ENCODE data around the gene LSM10.
A peak's percentile ranks its signal among the peaks of the same experiment; 100 is the strongest.

The LSM10 gene

DNA sequence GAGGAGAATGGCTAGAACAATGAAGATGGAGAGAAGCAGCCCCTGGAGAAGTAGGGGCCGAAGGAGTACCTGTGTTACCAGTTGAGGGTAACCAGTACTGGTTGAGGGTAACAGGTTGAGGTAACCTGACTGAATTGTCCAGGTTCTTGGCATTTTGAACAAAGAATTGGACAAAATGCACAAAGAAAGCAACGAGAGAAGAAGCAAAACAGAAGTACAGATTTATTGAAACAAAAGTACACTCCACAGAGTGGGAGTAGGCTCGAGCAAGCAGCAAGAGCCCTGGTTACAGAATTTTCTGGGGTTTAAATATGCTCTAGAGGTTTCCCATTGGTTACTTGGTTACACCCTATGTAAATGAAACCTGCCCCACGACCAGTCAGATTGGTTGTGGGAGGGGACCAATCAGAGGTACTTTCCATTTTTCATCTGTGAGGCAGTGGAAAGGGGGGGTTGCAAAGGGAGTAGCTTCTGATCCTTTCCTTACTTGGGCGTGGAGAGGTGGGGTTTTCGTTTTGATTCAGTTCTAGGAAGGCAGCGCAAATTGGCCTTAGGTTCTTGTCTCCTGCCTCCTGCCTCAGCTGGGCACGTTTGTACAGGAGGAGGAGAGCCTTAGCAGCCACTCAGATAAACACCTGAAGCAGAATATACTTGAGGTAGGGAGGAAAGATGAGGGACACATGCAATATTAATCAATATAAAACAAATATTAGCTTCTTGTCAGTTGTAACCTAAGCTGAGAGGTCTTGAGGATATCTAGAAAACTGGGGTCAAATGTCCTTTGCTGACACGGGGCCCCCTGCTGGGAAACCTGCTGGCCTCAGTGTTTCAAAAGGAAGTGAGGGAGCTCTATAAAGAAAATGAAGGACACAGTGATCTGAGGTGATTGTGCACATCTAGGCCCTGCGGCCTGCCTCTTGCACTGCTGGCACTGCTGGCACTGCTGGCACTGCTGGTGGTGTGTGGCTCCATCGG is 14.3 kb upstream of the LSM10 start:
- DNase-seq (ENCODE audit: extremely low spot score, insufficient read length, low read depth) (no peak), FAIRE-seq (no peak)

DNA sequence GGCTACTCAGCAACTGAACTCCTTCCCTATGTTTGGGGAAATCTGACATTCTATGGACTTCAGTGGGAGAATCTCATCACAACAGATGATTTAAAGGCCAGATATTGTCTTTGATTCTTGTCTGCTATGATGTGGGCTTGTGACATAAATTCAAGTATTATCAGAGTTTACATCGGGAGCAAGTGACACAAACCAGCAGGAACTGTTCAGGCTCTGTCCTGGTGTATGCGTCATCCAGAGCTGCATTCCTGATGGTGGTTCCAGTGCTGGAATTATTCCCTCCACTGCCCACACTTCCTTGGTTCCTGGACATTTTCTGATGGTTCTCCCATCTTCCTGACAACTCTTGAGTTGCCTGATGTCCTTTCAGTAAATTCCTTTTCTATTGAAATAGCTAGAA is 10.8 kb upstream of the LSM10 start:
- FAIRE-seq (no peak), DNase-seq (ENCODE audit: extremely low spot score, insufficient read length, low read depth) (no peak)

DNA sequence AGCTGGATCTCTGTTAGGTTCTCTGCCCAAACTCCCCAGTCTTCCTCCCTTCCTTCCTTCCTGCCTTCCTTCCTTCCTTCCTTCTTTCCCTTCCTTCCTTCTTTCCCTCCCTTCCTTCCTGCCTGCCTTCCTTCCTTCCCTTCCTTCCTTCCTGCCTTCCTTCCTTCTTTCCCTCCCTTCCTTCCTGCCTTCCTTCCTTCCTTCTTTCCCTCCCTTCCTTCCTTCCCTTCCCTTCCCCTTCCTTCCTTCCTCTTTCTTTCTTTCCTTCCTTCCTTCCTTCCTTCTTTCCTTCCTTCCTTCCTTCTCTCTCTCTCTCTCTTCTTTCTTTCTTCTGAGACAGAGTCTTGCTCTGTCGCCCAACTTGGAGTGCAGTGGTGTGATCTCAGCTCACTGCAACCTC is 8.7 kb upstream of the LSM10 start:
- no peak for FAIRE-seq
- no peak for DNase-seq (ENCODE audit: extremely low spot score, insufficient read length, low read depth)

DNA sequence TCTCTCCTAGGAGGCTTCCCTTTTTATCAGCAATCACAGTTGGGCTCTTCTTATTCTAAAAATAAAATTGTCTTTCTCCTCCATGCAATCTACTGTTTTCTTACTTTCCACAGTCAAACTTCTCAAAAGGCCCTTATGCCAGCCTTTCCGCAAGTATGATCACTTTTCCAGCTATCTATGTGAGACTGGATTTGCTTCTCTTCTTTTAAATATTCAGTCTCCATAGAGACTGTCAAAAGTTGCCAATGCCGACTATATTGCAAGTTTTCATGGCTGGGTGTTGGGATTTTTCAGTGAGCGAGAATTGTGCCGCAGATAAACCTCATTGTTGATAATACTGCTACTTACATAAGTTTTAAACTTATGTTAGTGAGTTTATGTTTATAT is 4.8 kb upstream of the LSM10 start:
- FAIRE-seq (no peak), DNase-seq (ENCODE audit: extremely low spot score, insufficient read length, low read depth) (no peak)

DNA sequence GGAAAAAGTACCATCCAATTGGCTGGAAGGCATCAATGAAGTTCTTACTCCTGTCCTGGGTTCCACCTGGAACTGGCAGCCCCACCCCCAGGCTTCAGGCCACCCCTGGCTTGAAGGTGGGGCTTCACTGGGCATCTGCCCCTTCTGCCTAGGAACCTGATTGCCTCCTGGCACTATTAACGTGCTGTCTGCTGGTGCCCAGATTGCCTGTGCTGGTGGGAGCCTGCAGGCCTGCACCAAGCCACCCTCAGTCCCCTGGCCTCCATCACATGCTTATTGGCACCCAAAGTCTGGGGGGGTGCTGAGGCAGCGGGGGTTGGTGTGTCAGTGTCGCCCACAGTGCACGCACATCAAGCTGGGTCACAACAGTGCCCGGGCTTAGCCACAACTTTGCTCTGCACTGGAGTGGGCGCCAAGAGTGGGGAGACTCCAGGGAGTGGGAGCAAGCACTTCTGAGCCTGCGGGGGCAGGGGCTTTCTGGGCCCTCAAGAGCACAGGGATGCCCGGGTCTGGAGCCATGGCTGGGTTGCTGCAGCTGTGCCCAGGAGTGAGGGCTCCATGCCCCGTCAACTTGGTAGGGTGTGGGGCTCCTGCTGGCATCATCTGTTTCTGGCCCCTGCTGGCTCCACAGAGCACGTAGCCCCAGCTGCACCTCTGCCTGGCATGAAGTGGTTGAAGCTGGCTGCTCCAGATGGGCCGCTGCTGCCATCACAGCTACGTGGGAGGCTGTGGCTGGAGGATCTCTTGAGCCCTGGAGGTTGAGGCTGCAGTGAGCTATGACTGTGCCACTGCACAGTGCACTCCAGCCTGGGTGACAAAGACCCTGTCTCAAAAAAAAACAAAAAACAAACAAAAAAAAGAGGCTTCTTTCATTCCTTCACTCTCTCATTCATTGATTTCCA is 4.1 kb upstream of the LSM10 start:
- FAIRE-seq, result no peak
- no peak for DNase-seq (ENCODE audit: extremely low spot score, insufficient read length, low read depth)

DNA sequence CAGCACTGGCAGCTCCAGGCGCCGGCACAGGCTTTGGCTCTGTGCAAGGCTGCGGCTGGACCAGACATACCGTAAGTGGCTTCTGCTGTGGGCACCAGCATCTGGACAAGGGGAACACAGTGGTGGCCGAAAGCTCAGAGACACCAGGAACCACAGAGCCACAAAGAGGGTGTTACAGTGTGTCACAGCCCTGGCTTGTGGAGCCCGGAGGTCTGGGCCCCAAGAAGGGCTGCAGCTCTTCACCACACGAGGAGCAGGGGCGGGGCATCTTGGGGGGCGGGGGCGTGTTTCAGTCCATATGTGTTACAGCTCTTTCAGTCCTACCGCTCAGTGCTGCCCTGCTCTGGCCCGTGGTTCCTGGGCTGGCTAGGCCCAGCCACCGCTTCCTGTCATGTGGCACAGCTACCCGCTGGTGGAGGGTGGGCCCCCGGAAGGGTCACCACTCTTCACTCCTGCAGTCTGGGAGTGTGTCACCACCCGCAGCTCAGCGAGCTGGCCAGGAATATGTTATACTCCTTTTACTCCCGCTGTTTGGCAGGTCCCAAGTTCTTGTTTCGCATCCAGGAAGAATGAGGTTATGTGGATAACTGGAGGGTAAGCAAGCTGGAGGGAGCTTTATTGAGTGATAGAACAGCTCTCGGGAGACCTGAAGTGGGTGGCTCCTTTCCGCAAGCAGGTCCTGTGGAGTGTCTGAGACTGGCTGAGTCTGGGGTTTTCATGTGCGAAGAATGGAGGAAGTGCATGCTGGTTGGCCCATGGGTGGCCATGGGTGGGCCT is 3.3 kb upstream of the LSM10 start:
- no peak for DNase-seq (ENCODE audit: extremely low spot score, insufficient read length, low read depth)
- peak; percentile 62 for FAIRE-seq

DNA sequence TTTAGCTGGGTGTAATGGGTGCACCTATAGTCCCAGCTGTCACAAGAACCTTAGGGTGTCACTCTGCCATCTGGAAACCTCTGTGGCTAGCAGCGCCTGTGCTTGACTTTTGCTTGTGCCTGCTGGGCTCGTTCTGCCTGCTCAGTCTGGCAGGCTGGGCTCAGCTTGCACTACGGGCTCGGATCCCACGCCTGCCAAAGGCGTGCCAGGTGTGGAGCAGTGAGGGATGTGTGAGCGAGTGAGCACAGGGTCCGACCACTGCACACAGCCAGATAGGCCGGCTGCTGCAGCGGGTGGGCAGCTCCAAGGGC is 2.8 kb upstream of the LSM10 start:
- no peak for DNase-seq (ENCODE audit: extremely low spot score, insufficient read length, low read depth)
- FAIRE-seq, result no peak

DNA sequence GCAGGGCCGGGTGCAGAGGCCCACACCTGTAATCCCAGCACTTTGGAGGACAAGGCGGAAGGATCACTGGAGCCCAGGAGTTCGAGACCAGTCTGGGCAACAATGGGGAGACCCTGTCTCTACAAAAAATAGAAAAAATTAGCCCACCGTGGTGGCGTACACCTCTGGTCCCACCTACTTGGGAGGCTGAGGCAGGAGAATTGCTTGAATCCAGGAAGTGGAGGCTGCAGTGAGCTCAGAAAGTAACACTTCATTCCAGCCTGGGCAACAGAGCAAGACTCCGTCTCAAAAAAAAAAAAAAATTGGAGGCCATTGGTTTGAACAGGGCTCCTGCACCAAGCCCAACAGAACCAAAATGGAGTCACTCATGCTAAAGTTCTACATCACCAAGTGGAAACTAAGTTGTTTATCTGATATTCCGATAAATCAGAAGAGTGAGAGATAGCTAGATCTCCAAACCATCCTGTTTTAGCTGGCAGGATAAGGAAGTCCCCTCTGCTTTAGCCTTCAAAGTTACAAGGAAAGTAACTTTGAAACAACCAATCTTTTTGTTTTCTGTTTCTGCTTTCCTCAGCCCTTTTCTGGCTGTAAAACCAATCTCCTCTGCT is 766 bp upstream of the LSM10 start:
- no peak for DNase-seq (ENCODE audit: extremely low spot score, insufficient read length, low read depth)
- no peak for FAIRE-seq

DNA sequence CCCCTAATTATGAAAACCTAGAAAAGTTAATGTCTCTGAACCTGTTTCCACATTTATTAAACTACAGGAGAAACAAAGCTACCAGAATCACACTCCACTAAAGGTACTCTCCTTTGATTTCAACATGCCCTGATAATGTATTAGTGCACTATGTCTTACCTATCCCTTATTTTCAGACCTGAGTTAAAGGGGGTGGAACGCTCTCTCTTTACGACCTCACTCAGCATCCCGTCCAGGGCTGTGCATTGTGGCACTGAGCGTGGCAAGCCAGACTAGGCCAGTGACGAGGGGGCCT is 678 bp downstream of the LSM10 start:
- FAIRE-seq (peak; percentile 46), DNase-seq (ENCODE audit: extremely low spot score, insufficient read length, low read depth) (no peak)

DNA sequence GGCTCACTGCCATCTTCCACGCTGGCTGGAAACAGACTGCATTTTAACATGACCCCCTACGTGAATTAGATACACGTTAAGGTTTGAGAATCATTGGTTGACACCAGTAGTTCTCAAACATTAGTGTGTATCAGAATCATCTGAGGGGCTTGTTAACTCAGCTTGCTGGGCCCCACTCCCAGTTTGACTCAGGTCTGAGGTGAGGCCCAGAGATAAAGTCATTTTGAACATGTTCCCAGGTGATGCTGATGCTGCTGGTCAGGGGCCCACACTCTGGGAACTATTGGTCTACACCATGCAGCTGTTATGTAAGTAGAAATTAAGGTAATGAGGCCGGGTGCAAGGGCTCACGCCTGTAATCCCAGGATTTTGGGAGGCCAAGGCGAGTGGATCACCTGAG is 1.3 kb downstream of the LSM10 start:
- FAIRE-seq, result no peak

DNA sequence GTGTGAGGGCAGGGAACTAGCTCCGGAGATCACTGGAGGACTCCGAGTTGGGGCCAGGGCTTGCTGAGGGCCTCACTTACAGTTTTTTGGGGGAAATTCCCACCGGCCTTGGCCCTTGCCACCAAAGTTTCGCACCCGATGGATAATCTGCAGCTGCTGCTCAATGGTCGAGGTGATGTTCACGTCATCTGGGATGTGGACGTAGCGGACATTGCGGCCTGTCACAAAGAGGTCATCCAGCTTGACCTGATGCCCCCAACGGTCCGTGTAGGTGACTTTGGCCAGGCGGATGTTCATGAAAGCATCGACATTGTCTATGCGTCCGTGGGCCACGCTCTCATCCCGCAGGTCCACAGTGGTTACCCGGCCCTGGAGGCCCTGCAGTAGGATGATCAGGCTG is 4.0 kb downstream of the LSM10 start:
- DNase-seq (ENCODE audit: extremely low spot score, insufficient read length, low read depth) (no peak), FAIRE-seq (no peak)

More for the DNA sequence above, 1.3 kb downstream of the LSM10 start:
- no peak for DNase-seq (ENCODE audit: extremely low spot score, insufficient read length, low read depth)

DNA sequence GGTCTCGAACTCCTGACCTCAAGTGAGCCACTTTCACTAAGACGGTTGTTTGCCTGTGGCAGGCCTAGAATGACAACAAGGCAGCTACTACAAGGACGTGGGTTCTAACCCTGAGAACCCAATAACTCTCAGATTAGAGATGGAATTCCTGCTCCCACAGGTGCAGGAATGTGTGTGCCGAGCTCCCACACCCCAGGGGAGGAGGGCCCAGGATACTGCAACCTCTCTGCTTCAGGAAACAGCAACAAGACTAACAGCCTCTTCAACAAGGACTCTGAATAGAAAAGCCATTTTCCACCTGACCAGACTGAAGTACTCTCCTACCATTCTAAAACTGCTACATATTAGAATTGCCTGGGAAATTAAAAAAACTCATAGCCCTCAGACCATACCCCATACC is 4.9 kb downstream of the LSM10 start:
- FAIRE-seq (no peak), DNase-seq (ENCODE audit: extremely low spot score, insufficient read length, low read depth) (no peak)

DNA sequence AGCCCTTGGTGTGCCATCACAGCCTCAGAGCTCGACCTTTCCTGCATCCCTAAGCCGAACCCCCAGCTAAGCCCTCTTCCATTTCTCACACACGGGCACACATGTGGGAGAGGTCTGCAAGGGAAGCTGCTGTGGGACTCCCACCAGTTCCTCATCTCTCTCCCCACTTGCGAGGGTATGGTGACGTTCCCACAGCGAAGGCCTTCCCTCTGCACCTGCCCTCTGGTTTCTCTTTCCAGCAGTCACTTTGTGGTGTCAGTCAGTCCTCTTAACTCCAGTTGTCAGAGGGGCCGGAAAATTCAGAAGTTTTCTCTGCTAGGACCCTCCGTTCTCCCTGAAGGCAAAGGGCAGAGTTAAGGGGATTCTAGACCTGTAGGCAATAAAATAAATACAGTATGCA is 6.4 kb downstream of the LSM10 start:
- no peak for FAIRE-seq
- DNase-seq (ENCODE audit: extremely low spot score, insufficient read length, low read depth), result no peak

DNA sequence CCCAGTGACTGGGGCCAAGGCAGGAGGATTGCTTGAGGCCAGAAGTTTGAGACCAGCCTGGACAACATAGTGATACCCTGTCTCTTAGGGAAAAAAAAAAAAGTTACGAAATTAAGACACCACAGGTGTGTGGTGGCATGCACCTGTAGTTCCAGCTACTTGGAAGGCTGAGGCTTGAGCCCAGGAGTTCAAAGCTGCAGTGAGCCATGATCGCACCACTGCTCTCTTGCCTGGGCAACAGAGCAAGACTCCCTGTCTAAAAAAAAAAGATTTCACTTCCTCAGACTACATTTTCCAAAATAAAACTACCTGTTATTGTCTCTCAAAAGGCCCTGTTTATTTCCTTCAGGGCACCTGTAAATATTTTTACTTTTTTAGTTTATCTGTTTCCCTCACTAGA is 7.3 kb downstream of the LSM10 start:
- FAIRE-seq (peak; percentile 71), DNase-seq (ENCODE audit: extremely low spot score, insufficient read length, low read depth) (no peak)

DNA sequence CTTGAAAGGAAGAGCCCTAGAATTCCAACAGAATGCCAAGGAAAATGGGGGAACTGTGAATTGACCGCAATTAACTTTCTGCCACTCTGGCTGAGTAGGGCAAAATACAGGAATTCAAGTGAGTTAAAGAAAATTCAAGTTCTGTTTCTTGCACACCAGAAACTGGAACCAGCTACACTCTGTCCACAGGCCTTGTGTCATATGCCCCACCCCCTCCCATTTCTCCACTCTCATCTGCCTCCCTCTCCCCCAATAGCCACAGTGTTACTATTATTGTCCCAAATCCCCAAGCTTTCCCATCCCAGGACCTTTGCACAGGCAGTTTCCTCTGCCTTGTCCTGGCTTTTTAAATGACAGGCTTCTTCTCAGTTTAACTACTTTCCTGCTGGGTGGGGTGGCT is 7.7 kb downstream of the LSM10 start:
- FAIRE-seq (peak; percentile 56), DNase-seq (ENCODE audit: extremely low spot score, insufficient read length, low read depth) (no peak)

DNA sequence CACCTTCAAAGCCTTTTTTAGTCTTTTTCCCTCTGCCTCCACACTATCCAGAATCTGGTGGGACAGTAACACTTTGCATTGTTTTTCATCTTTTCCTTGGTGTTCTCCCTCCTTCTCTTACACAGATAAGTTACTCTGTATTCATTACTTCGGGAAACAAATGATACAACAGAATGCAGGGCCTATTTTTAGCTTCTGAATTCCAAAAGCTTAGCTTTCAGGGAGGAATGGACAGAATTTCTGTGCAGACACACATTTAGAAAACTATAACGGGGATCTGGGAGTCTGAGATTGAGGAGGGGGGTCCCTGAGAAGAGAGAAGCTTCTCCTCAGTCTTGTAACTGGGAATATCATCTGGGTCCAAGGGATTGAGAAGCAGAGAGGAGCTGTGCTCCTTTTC is 8.4 kb downstream of the LSM10 start:
- no peak for FAIRE-seq
- DNase-seq (ENCODE audit: extremely low spot score, insufficient read length, low read depth), result no peak

DNA sequence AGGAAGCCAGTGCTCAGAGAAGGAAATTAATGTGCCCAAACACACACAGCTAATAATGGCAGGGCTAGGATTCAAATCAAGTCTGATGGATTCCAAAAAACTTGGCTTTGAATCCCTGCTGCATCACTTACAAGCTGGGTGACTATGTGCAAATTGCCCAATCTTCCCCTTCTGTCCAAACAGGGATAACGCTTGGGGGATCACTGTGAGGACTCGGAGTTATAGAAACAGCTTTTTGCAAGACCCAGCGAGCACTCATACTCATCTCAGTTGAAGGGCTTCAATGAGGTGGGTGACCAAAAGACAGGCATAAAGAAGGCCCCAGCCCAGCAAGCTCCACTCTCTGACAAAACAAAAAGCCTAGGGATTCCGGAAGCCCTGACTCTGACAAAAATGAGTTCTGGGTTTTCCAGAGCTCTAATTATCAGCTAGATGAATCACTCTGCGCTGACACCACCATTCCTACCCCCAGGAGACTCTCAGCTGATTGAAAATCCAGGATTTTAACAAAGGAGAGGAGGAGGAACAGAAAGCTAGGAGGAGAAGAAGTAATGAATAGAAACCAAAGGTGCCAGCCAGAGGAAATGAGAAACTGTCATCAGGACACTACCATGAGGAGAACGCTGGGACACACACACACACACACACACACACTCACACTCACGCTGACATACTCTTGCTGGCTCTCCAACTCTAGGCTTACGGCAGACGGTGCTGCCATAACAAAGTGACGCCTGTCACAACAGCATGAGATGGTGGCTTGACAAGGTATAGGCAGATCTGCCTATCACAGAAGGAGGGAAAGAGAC is 10.4 kb downstream of the LSM10 start:
- FAIRE-seq (peak; percentile 24), DNase-seq (ENCODE audit: extremely low spot score, insufficient read length, low read depth) (no peak)

DNA sequence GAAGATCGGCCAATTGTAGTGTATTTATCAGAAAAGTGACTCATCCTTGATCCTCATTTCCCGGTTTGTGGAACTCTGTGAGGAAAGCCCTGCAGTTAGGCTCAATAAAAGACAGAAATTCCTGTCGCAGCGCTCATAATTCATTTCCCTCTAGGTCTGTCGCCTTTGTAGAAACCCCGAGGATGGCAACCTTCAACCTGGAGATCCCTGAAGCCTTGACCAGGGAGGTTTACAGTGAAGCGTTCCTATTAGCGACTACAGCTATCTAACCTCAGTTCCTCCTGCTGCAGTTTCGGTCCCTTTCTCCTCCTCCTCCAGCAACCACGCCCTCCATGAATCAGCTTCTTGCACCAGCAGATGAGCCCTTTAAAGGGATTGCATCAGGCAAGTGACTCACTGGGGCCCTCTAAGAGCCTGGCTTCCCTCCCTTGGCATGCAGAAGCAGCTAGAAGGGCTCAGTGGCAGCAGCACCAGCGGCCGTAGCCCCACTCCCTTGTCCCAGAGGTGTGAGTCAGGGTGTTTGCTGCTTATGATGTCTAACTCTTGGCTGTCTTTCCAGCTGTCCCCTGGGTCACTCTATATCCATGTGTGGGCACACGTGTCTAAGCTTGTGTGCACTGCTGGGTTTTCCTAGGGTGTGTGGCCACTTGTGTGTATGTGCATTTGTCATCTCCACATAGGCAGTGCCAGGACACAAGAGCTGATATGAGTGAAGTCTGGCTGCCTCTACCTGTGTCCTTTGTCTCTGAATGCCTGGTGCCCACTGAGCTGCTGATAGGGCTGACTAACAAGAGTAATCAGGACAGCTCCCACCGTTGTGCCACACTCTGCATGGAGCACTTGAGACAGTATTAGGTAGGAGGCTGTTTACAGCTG is 11.2 kb downstream of the LSM10 start:
- DNase-seq (ENCODE audit: extremely low spot score, insufficient read length, low read depth), result no peak
- peak; percentile 99 for FAIRE-seq
